SK-N-SH treated with all-trans-retinoic acid at 6 μM for 48 hours (cell line): ENCODE results near the gene DLGAP5.

Experiments used
- ATAC-seq: fragments of 200-7000 bp; cut with Tn5 transposase; 3 replicates; pipeline ENCODE4 v1.9.1; 2020; ENCODE audit warnings: mild to moderate bottlenecking, moderate library complexity
- ARNTL ChIP-seq: fragments of 450-650 bp; formaldehyde crosslinking; IDR thresholded peaks from 2 replicates; pipeline ENCODE4 v1.5.0; 2020; ENCODE audit warnings: low read depth, mild to moderate bottlenecking, moderate library complexity, borderline replicate concordance
- BACH2 ChIP-seq: fragments of 250-450 bp; sonication (Bioruptor Pico); IDR thresholded peaks from 2 replicates; pipeline ENCODE4 v1.9.0; 2021; ENCODE audit warnings: mild to moderate bottlenecking, borderline replicate concordance
- CSDC2 ChIP-seq: fragments of 250-450 bp; sonication (Bioruptor Pico); IDR thresholded peaks from 2 replicates; pipeline ENCODE4 v1.5.0; 2020; ENCODE audit warnings: mild to moderate bottlenecking, moderate library complexity
- ESRRG ChIP-seq: fragments of 250-450 bp; sonication (Bioruptor Pico); IDR thresholded peaks from 2 replicates; pipeline ENCODE4 v1.6.1; 2021; ENCODE audit warnings: mild to moderate bottlenecking
- GLIS3 ChIP-seq: fragments of 250-450 bp; sonication (Bioruptor Pico); IDR thresholded peaks from 2 replicates; pipeline ENCODE4 v1.5.0; 2020; ENCODE audit warnings: mild to moderate bottlenecking, moderate library complexity
- ISL1 ChIP-seq: fragments of 250-450 bp; sonication (Bioruptor Pico); IDR thresholded peaks from 2 replicates; pipeline ENCODE4 v2.1.2; 2022; ENCODE audit warnings: mild to moderate bottlenecking, moderate library complexity
- OSR1 ChIP-seq: fragments of 250-450 bp; sonication (Bioruptor Pico); IDR thresholded peaks from 2 replicates; pipeline ENCODE4 v1.8.0; 2022; ENCODE audit warnings: moderate library complexity, mild to moderate bottlenecking, inconsistent platforms
- PPARA ChIP-seq: fragments of 250-450 bp; sonication (Bioruptor Pico); IDR thresholded peaks from 2 replicates; pipeline ENCODE4 v1.5.0; 2020; ENCODE audit warnings: mild to moderate bottlenecking, borderline replicate concordance
- RARB ChIP-seq: fragments of 250-450 bp; sonication (Bioruptor Pico); IDR thresholded peaks from 2 replicates; pipeline ENCODE4 v1.8.0; 2021; ENCODE audit warnings: mild to moderate bottlenecking, moderate library complexity
- SNAI2 ChIP-seq: fragments of 250-450 bp; sonication (Bioruptor Pico); IDR thresholded peaks from 2 replicates; pipeline ENCODE4 v1.5.0; 2020; ENCODE audit warnings: mild to moderate bottlenecking, moderate library complexity
- TCF4 ChIP-seq: fragments of 250-450 bp; sonication (Bioruptor Pico); IDR thresholded peaks from 2 replicates; pipeline ENCODE4 v1.8.0; 2021; ENCODE audit warnings: mild to moderate bottlenecking, moderate library complexity, borderline replicate concordance
- TOX ChIP-seq: fragments of 250-450 bp; sonication (Bioruptor Pico); IDR thresholded peaks from 2 replicates; pipeline ENCODE4 v1.8.0; 2021; ENCODE audit warnings: mild to moderate bottlenecking, moderate library complexity, borderline replicate concordance
- ZC3H10 ChIP-seq: fragments of 250-450 bp; sonication (Bioruptor Pico); IDR thresholded peaks from 2 replicates; pipeline ENCODE4 v1.5.1; 2021; ENCODE audit warnings: mild to moderate bottlenecking, moderate library complexity
- ZFP3 ChIP-seq: fragments of 250-450 bp; sonication (Bioruptor Pico); IDR thresholded peaks from 2 replicates; pipeline ENCODE4 v1.5.0; 2020; ENCODE audit warnings: mild to moderate bottlenecking, moderate library complexity
- ZFP30 ChIP-seq: fragments of 450-650 bp; formaldehyde crosslinking; IDR thresholded peaks from 2 replicates; pipeline ENCODE4 v1.5.0; 2022; ENCODE audit warnings: mild to moderate bottlenecking, moderate library complexity
- ZNF565 ChIP-seq: fragments of 450-650 bp; formaldehyde crosslinking; conservative IDR thresholded peaks from 2 replicates; pipeline ENCODE4 v1.5.0; 2020; ENCODE audit warnings: low read depth, mild to moderate bottlenecking, moderate library complexity
- ZNF70 ChIP-seq: fragments of 450-650 bp; formaldehyde crosslinking; IDR thresholded peaks from 2 replicates; pipeline ENCODE4 v1.5.0; 2020; ENCODE audit warnings: mild to moderate bottlenecking, moderate library complexity
- ZNF8 ChIP-seq: fragments of 450-650 bp; formaldehyde crosslinking; IDR thresholded peaks from 2 replicates; pipeline ENCODE4 v1.5.0; 2020; ENCODE audit warnings: mild to moderate bottlenecking, moderate library complexity
- TF ChIP-seq, protein P1 (sequence below): fragments of 250-450 bp; sonication (Bioruptor Pico); IDR thresholded peaks from 2 replicates; pipeline ENCODE4 v1.5.0; 2020; ENCODE audit warnings: mild to moderate bottlenecking, moderate library complexity
- TF ChIP-seq, protein P2 (sequence below): fragments of 250-450 bp; sonication (Bioruptor Pico); IDR thresholded peaks from 2 replicates; pipeline ENCODE4 v1.5.1; 2021; ENCODE audit warnings: mild to moderate bottlenecking, moderate library complexity
- TF ChIP-seq, protein P3 (sequence below): fragments of 250-450 bp; sonication (Bioruptor Pico); IDR thresholded peaks from 2 replicates; pipeline ENCODE4 v1.5.1; 2020; ENCODE audit warnings: low read depth, mild to moderate bottlenecking, moderate library complexity
- TF ChIP-seq, protein P4 (sequence below): fragments of 250-450 bp; sonication (Bioruptor Pico); IDR thresholded peaks from 2 replicates; pipeline ENCODE4 v1.8.0; 2020; ENCODE audit warnings: mild to moderate bottlenecking, moderate library complexity, borderline replicate concordance
- TF ChIP-seq, protein P5 (sequence below): fragments of 250-450 bp; sonication (Bioruptor Pico); IDR thresholded peaks from 2 replicates; pipeline ENCODE4 v1.8.0; 2021; ENCODE audit warnings: low read depth, mild to moderate bottlenecking, moderate library complexity, borderline replicate concordance

DLGAP5 gene

DNA sequence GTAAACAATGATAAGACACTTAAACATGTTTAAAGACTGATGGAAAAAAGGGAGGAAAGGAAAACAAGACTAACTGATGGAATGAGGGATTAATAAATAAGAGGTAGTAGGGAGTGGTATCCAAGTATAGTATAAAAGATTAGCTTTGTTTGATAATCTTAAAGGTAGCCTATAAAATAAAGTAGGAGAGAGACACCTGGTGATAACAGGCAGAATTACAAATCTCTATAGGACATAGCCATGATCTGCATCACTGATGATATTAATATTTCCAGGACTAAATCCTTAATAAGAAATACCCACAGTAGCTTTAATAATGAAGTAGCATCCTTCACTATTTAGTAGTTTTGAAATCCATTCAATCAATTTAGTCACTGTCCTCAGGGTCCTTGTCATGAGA, 30.4 kb downstream of the DLGAP5 start:
- no peak for TF ChIP-seq TOX
- TF ChIP-seq BACH2 (CRISPR knock-in tag): no peak
- TF ChIP-seq CSDC2: no peak
- ATAC-seq: peak; percentile 87; the same call in 2 of the 3 replicates

DNA sequence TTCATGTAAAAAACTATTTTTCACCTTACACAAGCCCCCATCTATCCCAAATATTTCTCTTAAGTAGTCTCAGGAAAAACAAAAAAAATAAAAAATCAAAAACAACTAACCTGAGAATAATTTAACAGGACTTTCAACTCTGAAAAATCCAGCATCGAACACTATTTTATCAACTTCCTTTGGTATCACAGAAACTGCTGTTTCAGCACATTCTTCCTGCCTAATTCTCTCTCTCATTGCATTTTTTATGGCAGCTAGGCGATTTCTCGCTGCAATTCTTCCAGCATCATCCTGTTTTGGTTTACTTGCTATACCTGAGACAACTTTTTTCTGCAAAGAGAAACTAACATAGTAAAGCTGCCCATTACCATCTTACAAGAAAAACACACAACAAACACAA, 33.0 kb downstream of the DLGAP5 start:
- TF ChIP-seq RARB (CRISPR knock-in tag) (no peak), OSR1 (CRISPR knock-in tag) (no peak), ZC3H10 (CRISPR knock-in tag) (no peak), ZNF8 (CRISPR knock-in tag) (no peak), ZFP3 (CRISPR knock-in tag) (no peak), PPARA (CRISPR knock-in tag) (no peak), ESRRG (CRISPR knock-in tag) (no peak), TOX (no peak), SNAI2 (CRISPR knock-in tag) (no peak), BACH2 (CRISPR knock-in tag) (no peak), ZNF565 (no peak), ARNTL (no peak), TCF4 (CRISPR knock-in tag) (no peak), ZFP30 (CRISPR knock-in tag) (no peak), CSDC2 (no peak)
- TF ChIP-seq, protein P1, sequence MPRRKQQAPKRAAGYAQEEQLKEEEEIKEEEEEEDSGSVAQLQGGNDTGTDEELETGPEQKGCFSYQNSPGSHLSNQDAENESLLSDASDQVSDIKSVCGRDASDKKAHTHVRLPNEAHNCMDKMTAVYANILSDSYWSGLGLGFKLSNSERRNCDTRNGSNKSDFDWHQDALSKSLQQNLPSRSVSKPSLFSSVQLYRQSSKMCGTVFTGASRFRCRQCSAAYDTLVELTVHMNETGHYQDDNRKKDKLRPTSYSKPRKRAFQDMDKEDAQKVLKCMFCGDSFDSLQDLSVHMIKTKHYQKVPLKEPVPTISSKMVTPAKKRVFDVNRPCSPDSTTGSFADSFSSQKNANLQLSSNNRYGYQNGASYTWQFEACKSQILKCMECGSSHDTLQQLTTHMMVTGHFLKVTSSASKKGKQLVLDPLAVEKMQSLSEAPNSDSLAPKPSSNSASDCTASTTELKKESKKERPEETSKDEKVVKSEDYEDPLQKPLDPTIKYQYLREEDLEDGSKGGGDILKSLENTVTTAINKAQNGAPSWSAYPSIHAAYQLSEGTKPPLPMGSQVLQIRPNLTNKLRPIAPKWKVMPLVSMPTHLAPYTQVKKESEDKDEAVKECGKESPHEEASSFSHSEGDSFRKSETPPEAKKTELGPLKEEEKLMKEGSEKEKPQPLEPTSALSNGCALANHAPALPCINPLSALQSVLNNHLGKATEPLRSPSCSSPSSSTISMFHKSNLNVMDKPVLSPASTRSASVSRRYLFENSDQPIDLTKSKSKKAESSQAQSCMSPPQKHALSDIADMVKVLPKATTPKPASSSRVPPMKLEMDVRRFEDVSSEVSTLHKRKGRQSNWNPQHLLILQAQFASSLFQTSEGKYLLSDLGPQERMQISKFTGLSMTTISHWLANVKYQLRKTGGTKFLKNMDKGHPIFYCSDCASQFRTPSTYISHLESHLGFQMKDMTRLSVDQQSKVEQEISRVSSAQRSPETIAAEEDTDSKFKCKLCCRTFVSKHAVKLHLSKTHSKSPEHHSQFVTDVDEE (CRISPR knock-in tag): no peak
- TF ChIP-seq, protein P2, sequence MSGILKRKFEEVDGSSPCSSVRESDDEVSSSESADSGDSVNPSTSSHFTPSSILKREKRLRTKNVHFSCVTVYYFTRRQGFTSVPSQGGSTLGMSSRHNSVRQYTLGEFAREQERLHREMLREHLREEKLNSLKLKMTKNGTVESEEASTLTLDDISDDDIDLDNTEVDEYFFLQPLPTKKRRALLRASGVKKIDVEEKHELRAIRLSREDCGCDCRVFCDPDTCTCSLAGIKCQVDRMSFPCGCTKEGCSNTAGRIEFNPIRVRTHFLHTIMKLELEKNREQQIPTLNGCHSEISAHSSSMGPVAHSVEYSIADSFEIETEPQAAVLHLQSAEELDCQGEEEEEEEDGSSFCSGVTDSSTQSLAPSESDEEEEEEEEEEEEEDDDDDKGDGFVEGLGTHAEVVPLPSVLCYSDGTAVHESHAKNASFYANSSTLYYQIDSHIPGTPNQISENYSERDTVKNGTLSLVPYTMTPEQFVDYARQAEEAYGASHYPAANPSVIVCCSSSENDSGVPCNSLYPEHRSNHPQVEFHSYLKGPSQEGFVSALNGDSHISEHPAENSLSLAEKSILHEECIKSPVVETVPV (CRISPR knock-in tag): no peak
- TF ChIP-seq, protein P3, sequence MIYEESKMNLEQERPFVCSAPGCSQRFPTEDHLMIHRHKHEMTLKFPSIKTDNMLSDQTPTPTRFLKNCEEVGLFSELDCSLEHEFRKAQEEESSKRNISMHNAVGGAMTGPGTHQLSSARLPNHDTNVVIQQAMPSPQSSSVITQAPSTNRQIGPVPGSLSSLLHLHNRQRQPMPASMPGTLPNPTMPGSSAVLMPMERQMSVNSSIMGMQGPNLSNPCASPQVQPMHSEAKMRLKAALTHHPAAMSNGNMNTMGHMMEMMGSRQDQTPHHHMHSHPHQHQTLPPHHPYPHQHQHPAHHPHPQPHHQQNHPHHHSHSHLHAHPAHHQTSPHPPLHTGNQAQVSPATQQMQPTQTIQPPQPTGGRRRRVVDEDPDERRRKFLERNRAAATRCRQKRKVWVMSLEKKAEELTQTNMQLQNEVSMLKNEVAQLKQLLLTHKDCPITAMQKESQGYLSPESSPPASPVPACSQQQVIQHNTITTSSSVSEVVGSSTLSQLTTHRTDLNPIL (CRISPR knock-in tag): no peak
- TF ChIP-seq, protein P4, sequence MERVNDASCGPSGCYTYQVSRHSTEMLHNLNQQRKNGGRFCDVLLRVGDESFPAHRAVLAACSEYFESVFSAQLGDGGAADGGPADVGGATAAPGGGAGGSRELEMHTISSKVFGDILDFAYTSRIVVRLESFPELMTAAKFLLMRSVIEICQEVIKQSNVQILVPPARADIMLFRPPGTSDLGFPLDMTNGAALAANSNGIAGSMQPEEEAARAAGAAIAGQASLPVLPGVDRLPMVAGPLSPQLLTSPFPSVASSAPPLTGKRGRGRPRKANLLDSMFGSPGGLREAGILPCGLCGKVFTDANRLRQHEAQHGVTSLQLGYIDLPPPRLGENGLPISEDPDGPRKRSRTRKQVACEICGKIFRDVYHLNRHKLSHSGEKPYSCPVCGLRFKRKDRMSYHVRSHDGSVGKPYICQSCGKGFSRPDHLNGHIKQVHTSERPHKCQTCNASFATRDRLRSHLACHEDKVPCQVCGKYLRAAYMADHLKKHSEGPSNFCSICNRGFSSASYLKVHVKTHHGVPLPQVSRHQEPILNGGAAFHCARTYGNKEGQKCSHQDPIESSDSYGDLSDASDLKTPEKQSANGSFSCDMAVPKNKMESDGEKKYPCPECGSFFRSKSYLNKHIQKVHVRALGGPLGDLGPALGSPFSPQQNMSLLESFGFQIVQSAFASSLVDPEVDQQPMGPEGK (CRISPR knock-in tag): no peak
- TF ChIP-seq, protein P5, sequence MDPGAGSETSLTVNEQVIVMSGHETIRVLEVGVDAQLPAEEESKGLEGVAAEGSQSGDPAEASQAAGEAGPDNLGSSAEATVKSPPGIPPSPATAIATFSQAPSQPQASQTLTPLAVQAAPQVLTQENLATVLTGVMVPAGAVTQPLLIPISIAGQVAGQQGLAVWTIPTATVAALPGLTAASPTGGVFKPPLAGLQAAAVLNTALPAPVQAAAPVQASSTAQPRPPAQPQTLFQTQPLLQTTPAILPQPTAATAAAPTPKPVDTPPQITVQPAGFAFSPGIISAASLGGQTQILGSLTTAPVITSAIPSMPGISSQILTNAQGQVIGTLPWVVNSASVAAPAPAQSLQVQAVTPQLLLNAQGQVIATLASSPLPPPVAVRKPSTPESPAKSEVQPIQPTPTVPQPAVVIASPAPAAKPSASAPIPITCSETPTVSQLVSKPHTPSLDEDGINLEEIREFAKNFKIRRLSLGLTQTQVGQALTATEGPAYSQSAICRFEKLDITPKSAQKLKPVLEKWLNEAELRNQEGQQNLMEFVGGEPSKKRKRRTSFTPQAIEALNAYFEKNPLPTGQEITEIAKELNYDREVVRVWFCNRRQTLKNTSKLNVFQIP (CRISPR knock-in tag): no peak
- no peak for ATAC-seq

DNA sequence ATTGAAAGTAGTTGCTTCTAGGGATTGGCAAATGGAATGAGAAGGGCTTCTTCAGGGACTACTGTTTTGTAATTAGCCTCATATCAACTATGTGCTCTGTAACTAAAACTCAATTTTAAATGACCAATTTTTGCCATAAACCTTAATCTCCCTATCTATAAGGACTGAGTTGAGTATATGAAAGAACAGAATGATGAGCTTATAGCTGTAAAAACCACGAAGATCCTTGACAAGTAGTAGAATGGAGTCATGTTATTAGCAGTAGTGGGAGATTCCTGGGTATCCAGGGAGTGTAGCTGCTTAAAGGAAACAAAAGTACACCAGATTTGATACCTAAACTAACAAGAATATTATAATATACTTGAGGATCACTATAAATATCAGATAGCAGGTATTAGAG, 34.3 kb downstream of the DLGAP5 start:
- no peak for ATAC-seq
- no peak for TF ChIP-seq GLIS3 (CRISPR knock-in tag)
- TF ChIP-seq TCF4 (CRISPR knock-in tag): no peak
- no peak for TF ChIP-seq ZFP30 (CRISPR knock-in tag)
- TF ChIP-seq ZNF8 (CRISPR knock-in tag): no peak
- no peak for TF ChIP-seq SNAI2 (CRISPR knock-in tag)
- TF ChIP-seq ZNF70 (CRISPR knock-in tag): no peak
- TF ChIP-seq, protein P1 (CRISPR knock-in tag): no peak
- no peak for TF ChIP-seq ISL1
- no peak for TF ChIP-seq TOX
- no peak for TF ChIP-seq CSDC2
- TF ChIP-seq BACH2 (CRISPR knock-in tag): no peak
- TF ChIP-seq, protein P2 (CRISPR knock-in tag): no peak
- no peak for TF ChIP-seq OSR1 (CRISPR knock-in tag)
- TF ChIP-seq, protein P5 (CRISPR knock-in tag): no peak
